Posterior cingulate gyrus (tissue), 11 donors: ENCODE data around the gene COPG2.
"Not testable (repeated sequence)": the region's sequence is repeated elsewhere in the genome, so short reads cannot be mapped to it uniquely, and the experiment has no call there.

Experiments
- DNase-seq, 10 donors: peaks; one replicate each; pipeline versions ENCODE4 v3.0.0 to v3.0.0-alpha.2; 2020 to 2021; ENCODE audit warnings: mixed read lengths in 3 of 10
- intact Hi-C: fragments of 100-400 bp; cut with DNase I; formaldehyde crosslinking; loops from one replicate; pipeline ENCODE4 v1.15.1; 2023

The COPG2 gene

GRCh38 chr7:130575110-130575509 lies 93.4 kb downstream of the COPG2 start:
- DNase-seq, intact Hi-C loops: not testable (repeated sequence)

- intact Hi-C loops = not testable (repeated sequence)
Measured at GRCh38 chr7:130570144-130570543, 98.4 kb downstream of the COPG2 start.

GRCh38 chr7:130566898-130567280 lies 101.7 kb downstream of the COPG2 start:
- DNase-seq = no peak
- intact Hi-C loops = no loop called here

More at GRCh38 chr7:130570144-130570543, 98.4 kb downstream of the COPG2 start:
- DNase-seq = not testable (repeated sequence)

GRCh38 chr7:130566168-130566897 lies 102.2 kb downstream of the COPG2 start:
- no peak for DNase-seq

GRCh38 chr7:130560972-130561371 lies 107.6 kb downstream of the COPG2 start:
- intact Hi-C loops = no loop called here
- DNase-seq = no peak

More at GRCh38 chr7:130566168-130566897, 102.2 kb downstream of the COPG2 start:
- intact Hi-C loops = no loop called here

GRCh38 chr7:130559184-130559583 lies 109.4 kb downstream of the COPG2 start:
- intact Hi-C loops = no loop called here
- no peak for DNase-seq

- DNase-seq = no peak
- intact Hi-C loops = no loop called here
Measured at GRCh38 chr7:130554481-130554880, 114.1 kb downstream of the COPG2 start.

- no peak for DNase-seq
- intact Hi-C loops = no loop called here
Measured at GRCh38 chr7:130553398-130554029, 115.0 kb downstream of the COPG2 start.

- intact Hi-C loops = no loop called here
- no peak for DNase-seq
Measured at GRCh38 chr7:130544356-130544755, 124.2 kb downstream of the COPG2 start.

- intact Hi-C loops = no loop called here
Measured at GRCh38 chr7:130543487-130544010, 125.0 kb downstream of the COPG2 start.

GRCh38 chr7:130542297-130542696 lies 126.3 kb downstream of the COPG2 start:
- DNase-seq, intact Hi-C loops: not testable (repeated sequence)

More at GRCh38 chr7:130543487-130544010, 125.0 kb downstream of the COPG2 start:
- DNase-seq = no peak

- intact Hi-C loops = not testable (repeated sequence)
Measured at GRCh38 chr7:130541287-130541686, 127.3 kb downstream of the COPG2 start.

GRCh38 chr7:130537894-130538293 lies 130.7 kb downstream of the COPG2 start:
- DNase-seq, intact Hi-C loops: not testable (repeated sequence)

More at GRCh38 chr7:130541287-130541686, 127.3 kb downstream of the COPG2 start:
- not testable (repeated sequence) for DNase-seq

GRCh38 chr7:130529417-130529816 lies 139.1 kb downstream of the COPG2 start:
- no peak for DNase-seq
- intact Hi-C loops = no loop called here

- intact Hi-C loops = not testable (repeated sequence)
Measured at GRCh38 chr7:130527752-130528355, 140.7 kb downstream of the COPG2 start.

GRCh38 chr7:130524628-130525027 lies 143.9 kb downstream of the COPG2 start:
- intact Hi-C loops = no loop called here
- no peak for DNase-seq

More at GRCh38 chr7:130527752-130528355, 140.7 kb downstream of the COPG2 start:
- DNase-seq = peak in 2 of 10 donors; percentile 29 to 34

- intact Hi-C loops, DNase-seq: not testable (repeated sequence)
Measured at GRCh38 chr7:130523519-130524125, 144.9 kb downstream of the COPG2 start.

- no peak for DNase-seq
- intact Hi-C loops = no loop called here
Measured at GRCh38 chr7:130521258-130521951, 147.1 kb downstream of the COPG2 start.

GRCh38 chr7:130515315-130516040 lies 153.1 kb downstream of the COPG2 start:
- intact Hi-C loops = no loop called here
- no peak for DNase-seq
